CD4-positive, alpha-beta T cell (primary cell): ENCODE data around the gene NIPA2. TPM values are rescaled to one million over a fixed set of nuclear protein-coding genes. Genes with fewer than 3 reads are reported as not detected.

Source experiments
- ATAC-seq: fragments of 200-7000 bp; cut with Tn5 transposase; one replicate; pipeline ENCODE4 v1.10.0; 2022; ENCODE audit warnings: mild to moderate bottlenecking; ENCODE audit not compliant: poor library complexity
- CTCF ChIA-PET: fragments of 350-600 bp; sonication (Branson Sonifier 250); formaldehyde crosslinking; loops from one replicate; lab custom pipeline; 2021; ENCODE audit warnings: antibody characterized with exemption, inconsistent platforms; lab: Charles Lee
- POLR2A ChIA-PET: fragments of 350-600 bp; sonication (Branson Sonifier 250); formaldehyde crosslinking; loops from one replicate; lab custom pipeline; 2021; ENCODE audit warnings: antibody characterized with exemption, inconsistent platforms; lab: Charles Lee
- DNase-seq, 14 experiments: peaks; one replicate each; pipeline ENCODE4 v3.0.0-alpha.2; 2013 to 2020; ENCODE audit warnings: mixed read lengths in 2 of 14
- H3K27ac ChIP-seq, 2 donors: one replicate each; pipeline versions ENCODE4 v1.5.1 to v1.7.0; 2013; ENCODE audit warnings: low read length in 2 of 2, low read depth in 1 of 2, mild to moderate bottlenecking in 1 of 2
- H3K27me3 ChIP-seq, 2 experiments: 1 replicate in 1 of 2; 2 replicates in 1 of 2; pipeline versions ENCODE4 v1.6.1 to v1.7.0; 2013; ENCODE audit warnings: low read length in 2 of 2, control low read depth in 1 of 2, mild to moderate bottlenecking in 1 of 2, moderate library complexity in 1 of 2; ENCODE audit not compliant: insufficient read depth in 2 of 2, control insufficient read depth in 1 of 2
- H3K36me3 ChIP-seq: one replicate; pipeline ENCODE4 v1.6.1; 2013; ENCODE audit warnings: low read length, control low read depth; ENCODE audit not compliant: insufficient read depth
- H3K4me1 ChIP-seq: one replicate; pipeline ENCODE4 v1.6.1; 2013; ENCODE audit warnings: low read length, control low read depth; ENCODE audit not compliant: insufficient read depth
- H3K4me3 ChIP-seq: one replicate; pipeline ENCODE4 v1.5.1; 2013; ENCODE audit warnings: mild to moderate bottlenecking, low read length, moderate library complexity
- H3K9me3 ChIP-seq, 2 experiments: 1 replicate in 1 of 2; 2 replicates in 1 of 2; pipeline versions ENCODE4 v1.6.1 to v1.7.0; 2013; ENCODE audit warnings: low read length in 2 of 2, mild to moderate bottlenecking in 2 of 2, control low read depth in 1 of 2, moderate library complexity in 1 of 2; ENCODE audit not compliant: control insufficient read depth in 1 of 2, insufficient read depth in 1 of 2
- H3K27ac Mint-ChIP-seq: one replicate; pipeline ENCODE4 v1.8.0; 2020; ENCODE audit warnings: mixed read lengths
- H3K27me3 Mint-ChIP-seq: one replicate; pipeline ENCODE4 v1.8.0; 2021; ENCODE audit warnings: mixed read lengths
- H3K36me3 Mint-ChIP-seq: one replicate; pipeline ENCODE4 v1.8.0; 2021; ENCODE audit warnings: low read depth, mixed read lengths
- H3K4me1 Mint-ChIP-seq: one replicate; pipeline ENCODE4 v1.8.0; 2021; ENCODE audit warnings: low read depth, mixed read lengths
- H3K4me3 Mint-ChIP-seq: one replicate; pipeline ENCODE4 v1.8.0; 2020; ENCODE audit warnings: mild to moderate bottlenecking, mixed read lengths
- H3K9me3 Mint-ChIP-seq: one replicate; pipeline ENCODE4 v1.8.0; 2020; ENCODE audit warnings: mixed read lengths
- intact Hi-C, 2 experiments: fragments of 100-400 bp; cut with DNase I in 1 of 2; cut with micrococcal nuclease in 1 of 2; formaldehyde crosslinking; loops; one replicate each; pipeline versions ENCODE4 v1.15.1 to v1.9.0; 2023 to 2025; cut with DNase I, micrococcal nuclease
- total RNA-seq, 174 experiments: library from RNA in 2 of 174; stranded (reverse) in 2 of 174; gene quantifications; one replicate each; pipeline ENCODE4 v1.2.3 and lab custom pipeline; 2021 to 2026
- TF ChIP-seq, protein P1 (sequence below): fragments of 200-600 bp; IDR thresholded peaks from one replicate; pipeline ENCODE4 v1.8.0; 2022; ENCODE audit warnings: antibody characterized with exemption, mild to moderate bottlenecking

The NIPA2 gene
- total RNA-seq, 2 experiments from 2014 or later: 33.9 to 36.7 TPM

- no peaks in the 10 kb centered on the region for H3K9me3 ChIP-seq
- H3K27me3 Mint-ChIP-seq: no peaks in the 10 kb centered on the region
- H3K4me1 Mint-ChIP-seq: no peaks in the 10 kb centered on the region
- H3K27me3 ChIP-seq: no peaks in the 10 kb centered on the region
- H3K27ac ChIP-seq: no peak overlapping the region
- DNase-seq (no peak), ATAC-seq (no peak)
- CTCF ChIA-PET: no interaction called here
- H3K4me1 ChIP-seq: no peaks in the 10 kb centered on the region
- no peak overlapping the region for H3K27ac Mint-ChIP-seq
- intact Hi-C loops: no loop called here
- POLR2A ChIA-PET: no interaction called here
- TF ChIP-seq, protein P1, sequence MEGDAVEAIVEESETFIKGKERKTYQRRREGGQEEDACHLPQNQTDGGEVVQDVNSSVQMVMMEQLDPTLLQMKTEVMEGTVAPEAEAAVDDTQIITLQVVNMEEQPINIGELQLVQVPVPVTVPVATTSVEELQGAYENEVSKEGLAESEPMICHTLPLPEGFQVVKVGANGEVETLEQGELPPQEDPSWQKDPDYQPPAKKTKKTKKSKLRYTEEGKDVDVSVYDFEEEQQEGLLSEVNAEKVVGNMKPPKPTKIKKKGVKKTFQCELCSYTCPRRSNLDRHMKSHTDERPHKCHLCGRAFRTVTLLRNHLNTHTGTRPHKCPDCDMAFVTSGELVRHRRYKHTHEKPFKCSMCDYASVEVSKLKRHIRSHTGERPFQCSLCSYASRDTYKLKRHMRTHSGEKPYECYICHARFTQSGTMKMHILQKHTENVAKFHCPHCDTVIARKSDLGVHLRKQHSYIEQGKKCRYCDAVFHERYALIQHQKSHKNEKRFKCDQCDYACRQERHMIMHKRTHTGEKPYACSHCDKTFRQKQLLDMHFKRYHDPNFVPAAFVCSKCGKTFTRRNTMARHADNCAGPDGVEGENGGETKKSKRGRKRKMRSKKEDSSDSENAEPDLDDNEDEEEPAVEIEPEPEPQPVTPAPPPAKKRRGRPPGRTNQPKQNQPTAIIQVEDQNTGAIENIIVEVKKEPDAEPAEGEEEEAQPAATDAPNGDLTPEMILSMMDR: no peak
- no peak overlapping the region for H3K4me3 Mint-ChIP-seq
- no peaks in the 10 kb centered on the region for H3K9me3 Mint-ChIP-seq
- H3K4me3 ChIP-seq: no peak overlapping the region
- peaks cover 78% of the 10 kb centered on the region for H3K36me3 Mint-ChIP-seq
- peaks cover 52% of the 10 kb centered on the region for H3K36me3 ChIP-seq
Observed at GRCh38 chr15:22867886-22868285, 29.4 kb downstream of the NIPA2 start.

GRCh38 chr15:22868495-22868894 is 30.0 kb downstream of the NIPA2 start:
- Histone ChIP-seq H3K27ac (no peak overlapping the region), H3K36me3 (peaks cover 48% of the 10 kb centered on the region), H3K4me1 (no peaks in the 10 kb centered on the region), H3K9me3 (no peaks in the 10 kb centered on the region), H3K4me3 (no peak overlapping the region), H3K27me3 (no peaks in the 10 kb centered on the region)
- Mint-ChIP-seq H3K9me3 (no peaks in the 10 kb centered on the region), H3K4me3 (no peak overlapping the region), H3K36me3 (peaks cover 75% of the 10 kb centered on the region), H3K4me1 (no peaks in the 10 kb centered on the region), H3K27me3 (no peaks in the 10 kb centered on the region), H3K27ac (no peak overlapping the region)
- CTCF ChIA-PET: no interaction called here
- POLR2A ChIA-PET: no interaction called here
- DNase-seq (no peak), ATAC-seq (no peak)
- intact Hi-C loops: no loop called here
- TF ChIP-seq, protein P1: no peak

DNA sequence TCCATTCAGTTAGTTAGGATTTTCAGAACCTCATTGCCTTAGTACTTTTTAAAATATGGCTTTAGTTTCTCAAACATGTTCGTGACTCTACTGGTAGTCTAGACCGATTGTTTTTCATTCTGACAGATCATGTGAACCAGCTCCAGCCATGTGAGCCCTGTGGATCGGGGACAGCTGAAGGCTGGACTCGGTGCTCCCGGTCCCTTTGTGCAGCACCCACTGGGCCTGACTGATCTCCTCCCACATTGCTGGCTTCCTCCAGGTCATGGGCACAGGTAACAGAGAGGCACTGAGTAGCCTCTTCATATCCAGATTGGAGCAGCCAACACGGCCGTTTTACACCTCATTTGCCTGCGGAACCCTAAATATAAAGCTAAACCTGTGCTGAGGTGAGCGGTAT is 30.5 kb downstream of the NIPA2 start:
- TF ChIP-seq, protein P1: no peak
- no peak for ATAC-seq
- H3K4me1 Mint-ChIP-seq: no peaks in the 10 kb centered on the region
- intact Hi-C loops: no loop called here
- no peaks in the 10 kb centered on the region for H3K27me3 Mint-ChIP-seq
- Histone ChIP-seq H3K27me3 (no peaks in the 10 kb centered on the region), H3K4me3 (no peak overlapping the region), H3K9me3 (no peaks in the 10 kb centered on the region), H3K36me3 (peaks cover 44% of the 10 kb centered on the region), H3K4me1 (no peaks in the 10 kb centered on the region), H3K27ac (no peak overlapping the region)
- H3K4me3 Mint-ChIP-seq: no peak overlapping the region
- no peak overlapping the region for H3K27ac Mint-ChIP-seq
- DNase-seq: no peak
- H3K36me3 Mint-ChIP-seq: peaks cover 70% of the 10 kb centered on the region
- ChIA-PET POLR2A (no interaction called here), CTCF (no interaction called here)
- H3K9me3 Mint-ChIP-seq: no peaks in the 10 kb centered on the region
